Fibroblast of upper back skin (primary cell): ENCODE data around the gene LRMDA.

Source experiments
- DNase-seq: peaks from one replicate; pipeline ENCODE4 v3.0.0-alpha.2; 2013

LRMDA gene

GRCh38 chr10:75682649-75683557, 251.5 kb downstream of the LRMDA start:
- DNase-seq: peak; percentile 7

GRCh38 chr10:75685187-75685586, 253.8 kb downstream of the LRMDA start:
- DNase-seq: no peak

- DNase-seq: no peak
These were observed 257.3 kb downstream of the LRMDA start for GRCh38 chr10:75688506-75689300.

GRCh38 chr10:75693489-75693888, 262.1 kb downstream of the LRMDA start:
- no peak for DNase-seq

DNA sequence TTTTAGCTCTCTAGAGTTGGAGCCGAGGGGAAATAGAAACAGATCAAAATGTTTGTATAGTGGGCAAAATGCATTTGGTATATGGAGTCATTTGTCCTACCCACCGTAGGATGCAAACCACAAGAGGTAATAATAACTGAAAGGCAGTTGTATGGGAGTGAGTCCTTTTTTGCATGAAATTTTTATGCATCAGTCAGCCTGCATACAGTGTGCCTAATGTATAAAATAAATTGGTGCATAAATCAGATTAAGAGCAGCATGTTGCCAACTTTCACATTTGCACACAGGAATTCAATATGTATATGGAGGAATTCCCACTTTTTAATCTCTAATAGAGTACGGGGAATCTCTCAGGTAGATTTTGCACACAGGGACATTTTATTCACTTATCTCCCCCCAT, 262.8 kb downstream of the LRMDA start:
- no peak for DNase-seq

- no peak for DNase-seq
These were observed 263.4 kb downstream of the LRMDA start for GRCh38 chr10:75694790-75695189.

- DNase-seq: no peak
These were observed 264.6 kb downstream of the LRMDA start for GRCh38 chr10:75695994-75696393.

- no peak for DNase-seq
These were observed 265.1 kb downstream of the LRMDA start for GRCh38 chr10:75696536-75696935.

DNA sequence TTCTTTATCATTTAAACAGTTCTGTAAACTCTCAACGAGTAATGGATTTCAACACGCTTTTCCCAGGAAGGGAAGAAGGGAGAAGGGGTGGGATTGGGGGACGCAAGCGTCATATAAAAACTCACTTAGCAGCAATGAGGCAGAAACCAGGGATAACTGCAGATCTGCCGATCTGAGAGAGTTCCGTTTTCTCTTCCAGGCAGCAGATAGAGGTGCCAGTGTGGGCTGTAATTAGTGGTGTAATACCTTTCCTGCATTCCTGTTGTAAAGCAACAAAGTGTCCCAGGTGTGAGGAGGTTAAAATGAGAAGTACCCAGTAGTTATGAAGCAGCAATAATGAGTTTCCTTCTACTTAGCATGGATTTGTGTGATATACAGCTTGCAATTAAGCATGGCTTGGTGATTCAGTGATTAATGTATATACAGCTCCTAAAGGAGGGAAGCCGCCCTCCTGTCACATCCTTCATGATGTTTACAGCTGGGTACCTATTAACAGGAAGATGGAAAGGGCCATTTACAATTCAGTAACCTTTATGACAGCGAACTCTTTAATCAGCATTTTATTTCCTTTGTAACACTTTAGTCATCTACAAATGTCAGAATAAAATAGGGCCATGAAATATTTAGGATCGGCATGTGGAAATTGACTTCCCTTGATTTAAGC, 271.9 kb downstream of the LRMDA start:
- no peak for DNase-seq

DNA sequence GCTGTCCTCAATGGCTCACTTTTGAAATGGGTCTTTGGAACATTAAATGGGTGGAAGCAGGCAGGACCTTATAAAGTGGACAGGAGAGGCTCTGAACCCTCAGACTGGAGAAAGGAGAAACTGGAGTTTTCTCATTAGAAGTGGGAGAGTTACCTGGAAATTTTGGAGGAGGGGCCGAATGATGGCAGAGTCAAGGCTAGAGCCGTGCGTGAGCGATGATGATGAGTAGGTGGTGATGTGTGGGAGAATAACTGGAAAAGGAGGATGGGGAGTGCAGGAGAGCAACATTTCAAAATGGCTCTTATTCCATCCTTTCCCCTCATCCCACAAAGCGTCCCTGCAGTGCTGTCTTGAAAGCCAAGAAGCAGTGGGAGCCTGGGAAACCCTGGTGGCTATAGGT, 274.0 kb downstream of the LRMDA start:
- no peak for DNase-seq

- DNase-seq: no peak
These were observed 275.8 kb downstream of the LRMDA start for GRCh38 chr10:75707080-75707840.

GRCh38 chr10:75708060-75708459, 276.6 kb downstream of the LRMDA start:
- DNase-seq: peak; percentile 58

- no peak for DNase-seq
These were observed 277.8 kb downstream of the LRMDA start for GRCh38 chr10:75709245-75709644.

GRCh38 chr10:75709811-75710210, 278.4 kb downstream of the LRMDA start:
- DNase-seq: no peak

DNA sequence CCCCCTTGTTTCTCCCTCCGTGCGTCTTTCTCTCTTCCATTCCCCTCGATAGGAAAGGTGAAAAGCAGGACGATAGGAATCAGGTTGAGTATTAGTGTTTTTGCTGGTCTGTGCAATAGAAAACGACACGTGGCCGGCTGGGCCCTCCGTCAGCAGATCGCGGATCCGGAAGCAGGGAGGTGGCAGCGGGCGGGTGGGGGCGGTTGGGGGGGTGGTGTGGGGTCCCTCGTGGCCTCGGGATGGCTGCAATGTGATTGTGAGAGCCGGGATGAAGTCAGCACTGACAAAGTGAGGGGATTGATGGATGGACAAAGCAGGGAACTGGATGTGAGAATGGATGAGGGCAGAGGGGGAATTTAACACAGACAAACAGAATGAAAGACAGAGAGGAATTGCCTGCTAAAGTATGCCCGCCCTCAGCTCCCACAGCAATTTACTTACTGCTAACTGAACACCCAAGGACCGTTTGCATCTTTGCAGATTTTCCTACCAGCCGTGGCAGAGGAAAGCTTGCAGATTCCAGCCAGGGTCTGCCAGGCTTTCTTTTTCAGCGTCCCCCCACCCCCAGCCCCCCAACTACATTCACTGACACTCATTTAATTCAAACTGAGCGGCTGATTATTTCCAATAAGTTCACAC, 280.9 kb downstream of the LRMDA start:
- DNase-seq: no peak

DNA sequence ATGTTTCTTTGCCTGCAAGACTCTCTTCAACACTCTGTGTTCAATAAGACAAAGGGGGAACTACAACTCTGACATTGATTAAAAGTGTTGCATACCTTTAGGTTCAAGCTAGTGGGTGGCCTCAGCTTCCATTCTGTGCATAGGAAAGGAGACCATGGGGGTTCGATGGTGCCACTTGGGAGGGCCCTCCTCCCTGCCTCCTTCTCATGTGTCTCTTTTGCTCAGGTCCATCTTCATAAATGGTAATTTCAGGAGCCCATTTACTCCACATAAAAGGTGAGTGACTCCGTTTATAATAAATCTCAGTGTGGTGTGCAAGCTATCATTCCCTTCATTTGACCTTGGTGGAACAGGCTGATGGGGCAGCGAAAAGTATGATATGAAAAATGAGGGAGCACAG, 285.1 kb downstream of the LRMDA start:
- DNase-seq: no peak

GRCh38 chr10:75717126-75717916, 285.9 kb downstream of the LRMDA start:
- DNase-seq: no peak

DNA sequence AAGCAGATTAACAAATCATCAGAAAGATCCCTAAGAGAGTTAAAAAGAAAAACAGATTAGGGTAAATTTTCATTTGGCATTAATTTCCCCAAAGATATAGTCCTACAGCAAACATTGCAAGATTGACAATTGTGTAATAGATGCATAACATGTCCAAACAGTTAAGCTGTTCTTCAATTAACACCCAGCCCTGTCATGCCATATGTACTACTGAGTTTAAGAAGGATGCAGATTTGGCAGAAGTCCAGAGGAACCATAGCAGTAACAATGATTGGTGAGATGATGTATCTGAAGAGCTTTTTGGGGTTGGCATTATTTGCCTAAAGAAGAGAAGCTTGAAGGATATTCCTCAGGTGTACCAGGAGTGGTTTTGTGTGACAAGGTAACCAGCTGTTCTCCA, 287.6 kb downstream of the LRMDA start:
- DNase-seq: no peak

DNA sequence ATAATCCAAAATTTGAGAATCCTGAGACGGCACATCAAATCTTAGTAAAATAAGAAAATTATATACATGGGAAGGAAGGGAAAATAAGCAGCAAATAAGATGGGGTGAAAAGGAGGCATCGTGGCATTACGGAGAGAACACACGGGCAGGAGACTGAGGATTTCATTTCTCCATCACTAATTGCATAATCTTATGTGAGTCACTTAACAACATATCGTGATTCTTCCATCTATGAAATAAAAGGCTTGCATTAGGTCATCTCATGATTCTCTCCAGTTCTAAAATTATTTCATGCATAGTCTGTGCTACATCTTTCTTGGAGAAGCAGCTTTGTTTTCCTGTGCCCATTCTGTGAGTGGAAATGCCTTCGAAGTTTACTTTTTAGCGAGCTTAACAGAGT, 288.7 kb downstream of the LRMDA start:
- no peak for DNase-seq

- DNase-seq: no peak
These were observed 290.6 kb downstream of the LRMDA start for GRCh38 chr10:75722020-75722419.

DNA sequence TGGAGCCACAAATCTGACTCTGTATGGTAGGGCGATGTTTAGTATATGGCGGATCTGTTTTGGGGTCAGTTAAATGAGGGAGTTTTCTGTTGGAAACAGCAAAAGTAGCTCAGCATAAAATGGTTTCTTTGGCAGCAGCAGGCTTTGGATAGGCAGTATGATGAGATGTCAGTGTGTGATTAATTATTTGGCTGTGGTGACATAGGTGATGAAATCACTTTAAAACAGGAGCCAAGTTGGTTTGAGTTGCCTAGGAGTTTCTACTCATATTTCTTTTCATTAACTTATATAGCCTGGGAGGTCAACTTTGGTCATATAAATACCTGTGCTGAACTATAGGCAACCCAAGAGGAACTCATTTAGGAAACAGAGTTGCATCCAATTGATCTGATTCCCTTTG, 291.2 kb downstream of the LRMDA start:
- DNase-seq: no peak
